Testis (tissue), 3 donors: ENCODE data around the gene ARL8A. TPM values are rescaled to one million over a fixed set of nuclear protein-coding genes. Genes with fewer than 3 reads are reported as not detected.

Experiments used
- DNase-seq: peaks from one replicate; pipeline ENCODE4 v3.0.0-alpha.2; 2019
- H3K27ac ChIP-seq, 2 donors: fragments of 200-600 bp; sonication (generic); one replicate each; pipeline ENCODE4 v1.5.1; 2019
- H3K27me3 ChIP-seq: fragments of 200-600 bp; sonication (generic); one replicate; pipeline ENCODE4 v1.5.1; 2019
- H3K36me3 ChIP-seq: fragments of 200-600 bp; sonication (generic); one replicate; pipeline ENCODE4 v1.5.1; 2017; ENCODE audit warnings: low read depth; ENCODE audit errors: missing control alignments
- H3K4me1 ChIP-seq: fragments of 200-600 bp; sonication (generic); one replicate; pipeline ENCODE4 v1.5.1; 2019
- H3K4me3 ChIP-seq, 2 donors: fragments of 200-600 bp; sonication (generic); one replicate each; pipeline ENCODE4 v1.5.1; 2017 to 2019
- H3K9me3 ChIP-seq: fragments of 200-600 bp; sonication (generic); one replicate; pipeline ENCODE4 v1.5.1; 2017
- CTCF ChIP-seq, 3 experiments: fragments of 450-650 bp in 2 of 3; fragments of 200-600 bp in 1 of 3; sonication (generic) in 1 of 3; IDR thresholded peaks; one replicate each; pipeline ENCODE4 v1.5.1; 2016 to 2019; ENCODE audit warnings: antibody characterized with exemption in 3 of 3, mild to moderate bottlenecking in 2 of 3, moderate library complexity in 1 of 3
- POLR2A ChIP-seq: fragments of 450-650 bp; IDR thresholded peaks from one replicate; pipeline ENCODE4 v1.6.1; 2017; ENCODE audit warnings: antibody characterized with exemption, mild to moderate bottlenecking, moderate library complexity
- WGBS, 2 donors: methylation state at CpG; one replicate each; pipeline ENCODE4 v1.1.5; 2018; 5-methylcytosine and 5-hydroxymethylcytosine counted together
- intact Hi-C: fragments of 100-400 bp; cut with DNase I; formaldehyde crosslinking; loops from one replicate; pipeline ENCODE4 v1.15.1; 2023; ENCODE audit warnings: low total_unique reads
- polyA plus RNA-seq: library from polyadenylated mRNA; stranded (reverse); fragments of 350-450 nt; fragmentation: Illumina TruSeq; extraction: RNeasy Lipid Tissue Mini Kit (QIAGEN cat#74804); gene quantifications from one replicate; pipeline ENCODE4 v1.2.3, GENCODE V29; 2014; ENCODE audit warnings: low read depth, low replicate concordance; ENCODE audit not compliant: insufficient read depth
- total RNA-seq, 2 donors: library from RNA; depleted of rRNA; stranded (reverse); fragments of >200 nt; gene quantifications; one replicate each; pipeline ENCODE4 v1.2.3, GENCODE V29; 2016

ARL8A gene
- total and polyA plus RNA-seq, 3 donors from 2014 or later, result 46.9 to 80.8 (median 63.9) TPM

- intact Hi-C loops, result loop anchor here (5.0 kb wide), 1 partner anchor 119 kb away; the partner anchor contains the start of gene ELF3
- Histone ChIP-seq H3K4me1 (peaks cover 63% of the 10 kb centered on the region), H3K4me3 (no peak overlapping the region), H3K9me3 (no peaks in the 10 kb centered on the region), H3K27ac (peak overlapping the region; percentile 92), H3K27me3 (no peaks in the 10 kb centered on the region), H3K36me3 (no peaks in the 10 kb centered on the region)
- DNase-seq, result no peak
- 64 to 100% methylated on average over 1 to 9 of the region's 9 CpGs for WGBS, 2 donors
- TF ChIP-seq CTCF (IDR thresholded peaks at IDR 0.05), result no peak
These were observed 13.6 kb downstream of the ARL8A start for GRCh38 chr1:202130816-202131522.

- WGBS, 2 donors, result 45 to 46% methylated on average over 9 to 11 of the region's 11 CpGs
- intact Hi-C loops, result loop anchor here (5.0 kb wide), 1 partner anchor 118 kb away; the partner anchor contains the start of gene ELF3
- H3K4me1 ChIP-seq, result peaks cover 60% of the 10 kb centered on the region
- TF ChIP-seq POLR2A (no peak), CTCF (IDR thresholded peaks at IDR 0.05) (no peak)
- H3K36me3 ChIP-seq, result no peaks in the 10 kb centered on the region
- H3K9me3 ChIP-seq, result no peaks in the 10 kb centered on the region
- DNase-seq, result peak; percentile 73
- no peaks in the 10 kb centered on the region for H3K27me3 ChIP-seq
- H3K4me3 ChIP-seq, result no peak overlapping the region
- peak overlapping the region; percentile 92 for H3K27ac ChIP-seq
These were observed 14.2 kb downstream of the ARL8A start for GRCh38 chr1:202130297-202130721.

- 56 to 67% methylated on average over 6 to 8 of the region's 8 CpGs for WGBS, 2 donors
- no peak for DNase-seq
- Histone ChIP-seq H3K27ac (peak overlapping the region; percentile 92), H3K4me1 (peaks cover 53% of the 10 kb centered on the region), H3K36me3 (no peaks in the 10 kb centered on the region), H3K9me3 (no peaks in the 10 kb centered on the region), H3K4me3 (no peak overlapping the region), H3K27me3 (no peaks in the 10 kb centered on the region)
- intact Hi-C loops, result loop anchor here (5.0 kb wide), 1 partner anchor 117 kb away; the partner anchor contains the start of gene ELF3
- TF ChIP-seq POLR2A (no peak), CTCF (IDR thresholded peaks at IDR 0.05) (no peak)
These were observed 14.9 kb downstream of the ARL8A start for GRCh38 chr1:202129453-202130296.

- H3K4me3 ChIP-seq, result no peak overlapping the region
- peaks cover 37% of the 10 kb centered on the region for H3K4me1 ChIP-seq
- no peak overlapping the region for H3K27ac ChIP-seq
- no peaks in the 10 kb centered on the region for H3K9me3 ChIP-seq
- WGBS, 2 donors, result 94 to 96% methylated on average over 20 to 26 of the region's 26 CpGs
- H3K27me3 ChIP-seq, result no peaks in the 10 kb centered on the region
- TF ChIP-seq CTCF (IDR thresholded peaks at IDR 0.05) (no peak), POLR2A (no peak)
- no peaks in the 10 kb centered on the region for H3K36me3 ChIP-seq
- no peak for DNase-seq
- intact Hi-C loops, result no loop called here
These were observed 16.5 kb downstream of the ARL8A start for GRCh38 chr1:202127836-202128622.
